OCI-LY3 (cell line): ENCODE results near the gene NACA2.

Source experiments
- EZH2phosphoT487 ChIP-seq: fragments of 200-600 bp; shearing (Covaris generic); IDR thresholded peaks from 2 replicates; pipeline ENCODE4 v1.6.1; 2018; ENCODE audit warnings: antibody characterized with exemption, mixed run types, low read depth
- TF ChIP-seq, protein P1 (sequence below): fragments of 200-600, 300-600 bp; sonication (generic); IDR thresholded peaks from 2 replicates; pipeline ENCODE4 v1.5.1; 2014; ENCODE audit warnings: antibody characterized with exemption, low read length, low read depth

- TF ChIP-seq, protein P1, sequence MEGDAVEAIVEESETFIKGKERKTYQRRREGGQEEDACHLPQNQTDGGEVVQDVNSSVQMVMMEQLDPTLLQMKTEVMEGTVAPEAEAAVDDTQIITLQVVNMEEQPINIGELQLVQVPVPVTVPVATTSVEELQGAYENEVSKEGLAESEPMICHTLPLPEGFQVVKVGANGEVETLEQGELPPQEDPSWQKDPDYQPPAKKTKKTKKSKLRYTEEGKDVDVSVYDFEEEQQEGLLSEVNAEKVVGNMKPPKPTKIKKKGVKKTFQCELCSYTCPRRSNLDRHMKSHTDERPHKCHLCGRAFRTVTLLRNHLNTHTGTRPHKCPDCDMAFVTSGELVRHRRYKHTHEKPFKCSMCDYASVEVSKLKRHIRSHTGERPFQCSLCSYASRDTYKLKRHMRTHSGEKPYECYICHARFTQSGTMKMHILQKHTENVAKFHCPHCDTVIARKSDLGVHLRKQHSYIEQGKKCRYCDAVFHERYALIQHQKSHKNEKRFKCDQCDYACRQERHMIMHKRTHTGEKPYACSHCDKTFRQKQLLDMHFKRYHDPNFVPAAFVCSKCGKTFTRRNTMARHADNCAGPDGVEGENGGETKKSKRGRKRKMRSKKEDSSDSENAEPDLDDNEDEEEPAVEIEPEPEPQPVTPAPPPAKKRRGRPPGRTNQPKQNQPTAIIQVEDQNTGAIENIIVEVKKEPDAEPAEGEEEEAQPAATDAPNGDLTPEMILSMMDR, result no peak
- no peak for TF ChIP-seq EZH2phosphoT487
Measured at GRCh38 chr17:61619493-61619892, 28.5 kb upstream of the NACA2 start.
